ENCODE measurements around the gene DBT.
A peak's percentile ranks its signal among the peaks of the same experiment; 100 is the strongest.
"Not testable (repeated sequence)": the region's sequence is repeated elsewhere in the genome, so short reads cannot be mapped to it uniquely, and the experiment has no call there.

The DBT gene

DNA sequence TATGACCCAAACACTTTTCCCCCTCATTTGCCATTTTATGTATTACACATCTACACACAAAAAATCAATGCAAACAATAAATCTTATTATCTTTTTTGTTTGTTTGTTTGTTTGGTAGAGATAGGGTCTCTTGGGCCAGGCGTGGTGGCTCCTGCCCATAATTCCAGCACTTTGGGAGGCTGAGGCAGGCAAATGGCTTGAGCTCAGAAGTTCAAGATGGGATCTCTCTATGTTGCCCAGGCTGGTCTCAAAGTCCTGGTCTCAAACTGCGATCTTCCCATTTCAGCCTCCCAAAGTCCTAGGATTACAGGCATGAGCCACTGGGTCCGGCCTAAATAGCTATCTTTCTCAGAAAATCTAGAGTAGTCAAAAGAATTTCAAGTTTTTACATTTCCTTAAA is 1.2 kb upstream of the DBT start:
- no peak for DNase-seq (ENCODE audit: low spot score)

DNA sequence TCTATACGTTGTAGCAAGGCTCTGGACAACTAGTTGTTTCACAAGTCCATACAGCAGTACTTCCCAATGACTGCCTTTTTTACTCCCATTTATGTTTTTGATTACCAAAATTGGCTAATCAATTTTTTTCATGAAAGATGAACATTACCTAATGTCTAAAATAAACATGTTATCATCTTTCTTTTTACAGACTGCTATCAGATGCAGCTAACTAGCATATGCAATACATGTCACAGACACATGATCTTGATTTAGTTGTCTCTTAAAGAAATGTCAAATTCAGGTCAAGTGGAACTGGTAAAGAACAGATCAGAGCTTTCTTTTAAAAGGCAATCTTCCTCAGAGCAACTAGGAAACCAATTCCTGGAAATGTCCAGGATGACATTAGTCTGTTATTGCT is 630 bp upstream of the DBT start:
- no peak for DNase-seq (ENCODE audit: low spot score)

DNA sequence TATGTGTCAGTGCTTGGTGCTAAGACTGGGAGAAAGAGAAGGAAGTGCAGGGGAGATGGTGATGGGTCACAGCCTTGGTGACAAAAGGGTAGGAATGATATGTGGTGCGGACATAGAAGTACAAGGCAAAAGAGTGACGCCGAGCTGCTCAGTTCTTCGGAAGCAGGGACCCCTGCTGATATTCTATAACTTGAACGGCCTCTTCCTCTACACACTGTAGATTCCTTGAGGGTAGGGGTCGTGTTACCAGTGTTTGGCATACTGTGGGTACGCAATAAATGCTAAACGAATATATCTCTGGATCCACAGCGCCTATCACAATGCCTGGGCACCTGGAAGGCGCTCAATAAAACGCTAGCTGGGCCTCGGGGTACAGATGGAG is 488 bp downstream of the DBT start:
- peak; percentile 16 for DNase-seq (ENCODE audit: low spot score)

DNA sequence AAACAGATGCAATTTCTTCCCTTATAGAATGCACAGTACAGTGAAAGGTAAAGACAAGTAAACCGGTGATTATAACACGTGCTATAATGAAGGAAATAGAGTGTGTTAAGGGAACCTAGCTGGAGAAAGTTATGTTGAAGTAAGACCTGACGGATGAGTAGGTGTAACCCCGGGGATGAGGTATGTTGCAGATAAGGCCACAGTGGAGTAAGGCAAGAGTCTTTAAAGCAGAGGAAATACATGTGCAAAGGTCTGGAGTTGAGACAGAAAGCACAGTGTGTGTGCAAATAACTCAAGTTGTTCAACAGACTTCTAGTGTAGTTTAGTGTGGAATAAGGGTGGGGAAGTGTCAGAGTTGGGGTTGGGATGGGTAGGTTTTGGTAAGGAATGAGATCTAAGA is 2.9 kb downstream of the DBT start:
- no peak for DNase-seq (ENCODE audit: low spot score)

DNA sequence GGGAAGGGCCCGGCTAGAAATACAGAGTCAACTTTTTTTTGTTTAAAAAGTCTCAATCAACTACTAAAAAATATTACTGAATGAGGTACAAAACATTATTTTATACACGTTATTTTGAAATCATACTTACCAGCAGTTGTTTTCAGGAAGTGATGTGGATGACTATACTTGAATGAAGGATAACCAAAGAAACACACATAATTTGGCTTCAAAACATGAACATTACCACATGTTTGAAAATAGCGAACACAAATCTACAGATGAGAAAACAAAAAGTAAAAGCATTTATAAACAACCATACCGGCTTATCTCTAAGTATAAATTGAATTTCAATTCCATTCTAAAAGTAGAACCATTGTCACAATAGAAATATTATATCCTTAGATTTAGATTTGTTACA is 9.0 kb downstream of the DBT start:
- no peak for DNase-seq (ENCODE audit: low spot score)

DNA sequence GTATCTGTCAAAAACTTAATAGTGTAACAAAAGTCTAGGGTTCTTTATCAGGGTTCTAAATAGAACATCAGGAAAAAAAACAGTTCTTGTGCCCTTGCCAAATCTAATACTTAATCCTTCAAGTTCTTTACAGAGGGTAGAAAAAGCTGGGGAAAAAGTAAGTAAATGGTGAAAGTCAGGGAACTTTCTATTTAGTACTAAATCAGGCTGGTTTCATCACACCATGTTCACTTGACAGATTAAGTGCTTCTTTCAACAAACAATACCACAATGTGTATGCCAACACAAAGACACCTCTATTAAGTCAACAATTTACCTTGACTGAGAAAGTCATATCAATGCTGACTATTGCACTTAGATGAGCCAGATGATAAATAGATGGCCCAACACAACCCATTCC is 9.7 kb downstream of the DBT start:
- DNase-seq (ENCODE audit: low spot score), result no peak

DNA sequence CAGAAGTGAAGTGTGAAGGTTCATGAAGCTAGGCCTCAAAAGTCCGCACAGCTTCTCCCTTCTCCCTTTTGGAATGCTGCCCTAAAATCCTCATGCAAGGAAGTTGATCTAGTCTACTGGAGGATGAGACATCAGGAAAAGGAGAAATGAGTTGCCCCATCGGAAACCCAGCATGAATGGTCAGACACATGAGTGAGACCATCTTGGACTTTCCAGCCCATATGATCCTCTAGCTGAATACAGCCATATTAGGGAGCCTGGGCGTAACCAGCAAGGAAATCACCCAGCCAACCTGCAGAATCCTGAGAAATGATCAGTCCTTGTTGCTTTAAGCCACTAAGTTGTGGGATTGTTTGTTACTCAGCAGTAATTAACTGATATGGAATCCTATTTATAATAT is 12.5 kb downstream of the DBT start:
- DNase-seq (ENCODE audit: low spot score), result no peak

DNA sequence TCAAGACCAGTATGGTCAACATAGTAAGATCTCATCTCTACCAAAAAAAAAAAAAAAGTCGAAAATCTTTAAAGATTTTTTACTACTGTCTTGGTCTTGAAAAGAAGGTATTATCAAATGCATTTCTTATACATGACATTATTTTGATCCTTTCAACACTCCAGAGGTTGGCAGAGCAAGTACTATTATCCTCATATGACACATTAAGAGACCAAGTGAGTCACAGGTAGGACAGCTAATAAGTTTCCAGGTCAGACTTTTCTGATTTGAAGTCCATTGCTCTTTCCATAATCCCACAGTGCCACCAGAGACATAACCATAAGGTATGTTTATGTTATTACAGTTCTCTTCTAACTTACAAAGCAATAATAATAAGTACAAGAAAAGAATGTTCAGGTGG is 15.2 kb downstream of the DBT start:
- DNase-seq (ENCODE audit: low spot score), result no peak

DNA sequence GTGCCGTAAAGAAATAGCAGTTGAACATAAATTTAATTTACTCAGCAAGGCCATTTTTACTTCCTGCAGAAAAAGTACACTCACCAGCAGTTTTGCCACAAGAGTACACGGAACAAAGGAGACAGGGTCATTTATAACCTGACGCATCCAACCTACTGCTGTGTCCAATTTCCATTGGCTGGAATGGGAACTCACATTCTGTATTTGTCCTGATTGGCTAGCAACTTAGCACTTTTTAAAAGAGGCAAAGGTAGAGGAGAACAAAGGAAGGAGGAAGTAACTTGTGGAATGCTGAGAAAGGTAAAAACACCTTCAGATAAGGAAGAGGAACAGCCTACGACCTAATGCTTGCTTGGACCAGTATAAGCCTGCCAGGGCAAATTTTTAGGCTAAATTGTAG is 16.1 kb downstream of the DBT start:
- DNase-seq (ENCODE audit: low spot score), result not testable (repeated sequence)

DNA sequence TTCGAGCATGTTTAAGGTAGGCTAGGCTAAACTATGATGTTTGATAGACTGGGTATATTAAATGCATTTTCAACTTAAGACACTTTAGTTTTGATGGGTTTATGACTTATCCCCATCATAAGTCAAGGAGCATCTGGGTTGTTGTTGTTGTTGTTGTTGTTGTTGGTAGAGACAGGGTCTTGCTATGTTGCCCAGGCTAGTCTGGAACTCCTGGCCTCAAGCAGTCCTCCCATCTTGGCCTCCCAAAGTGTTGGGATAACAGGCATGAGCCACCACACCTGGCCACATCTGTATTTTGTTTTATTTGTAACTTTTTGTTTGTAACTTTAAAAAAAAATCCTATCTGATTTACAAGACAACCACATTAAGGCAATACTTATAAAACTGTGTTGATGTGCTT is 17.5 kb downstream of the DBT start:
- DNase-seq (ENCODE audit: low spot score), result no peak

DNA sequence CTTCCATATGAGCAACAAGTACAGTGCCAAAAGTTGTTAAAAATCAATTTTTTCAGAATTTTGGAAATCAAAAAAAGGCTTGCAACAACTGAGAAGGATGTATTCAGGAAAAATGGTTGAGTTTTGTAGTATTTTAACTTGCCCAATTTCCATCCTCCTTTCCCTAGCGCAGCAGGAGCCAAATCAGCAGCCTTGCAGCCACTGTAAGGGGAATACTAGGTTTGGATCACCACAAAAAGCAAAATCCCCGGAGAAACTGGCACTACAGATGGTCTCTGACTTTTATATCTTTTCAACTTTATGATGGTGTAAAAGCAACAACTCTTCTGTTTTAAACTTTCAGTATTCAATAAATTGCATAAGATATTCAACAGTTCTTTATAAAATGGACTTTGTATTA is 17.9 kb downstream of the DBT start:
- DNase-seq (ENCODE audit: low spot score), result no peak

DNA sequence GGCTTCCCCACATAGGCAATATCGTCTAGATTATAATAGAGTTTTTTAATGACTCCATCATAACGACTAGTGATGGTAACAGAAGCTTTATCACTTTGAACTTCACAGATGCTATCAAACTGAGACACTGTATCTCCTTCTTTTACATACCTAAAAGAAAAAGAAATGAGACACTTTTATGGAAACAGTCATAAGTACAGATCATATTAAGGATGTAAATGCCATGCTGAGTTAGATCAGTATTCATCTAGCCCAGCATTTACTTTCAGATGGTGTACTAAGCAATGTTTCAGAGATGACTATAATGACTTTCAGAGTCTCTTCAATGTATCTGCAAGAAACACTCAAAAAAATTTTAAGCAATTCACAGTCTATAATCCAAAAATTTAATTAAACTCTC is 18.9 kb downstream of the DBT start:
- no peak for DNase-seq (ENCODE audit: low spot score)

DNA sequence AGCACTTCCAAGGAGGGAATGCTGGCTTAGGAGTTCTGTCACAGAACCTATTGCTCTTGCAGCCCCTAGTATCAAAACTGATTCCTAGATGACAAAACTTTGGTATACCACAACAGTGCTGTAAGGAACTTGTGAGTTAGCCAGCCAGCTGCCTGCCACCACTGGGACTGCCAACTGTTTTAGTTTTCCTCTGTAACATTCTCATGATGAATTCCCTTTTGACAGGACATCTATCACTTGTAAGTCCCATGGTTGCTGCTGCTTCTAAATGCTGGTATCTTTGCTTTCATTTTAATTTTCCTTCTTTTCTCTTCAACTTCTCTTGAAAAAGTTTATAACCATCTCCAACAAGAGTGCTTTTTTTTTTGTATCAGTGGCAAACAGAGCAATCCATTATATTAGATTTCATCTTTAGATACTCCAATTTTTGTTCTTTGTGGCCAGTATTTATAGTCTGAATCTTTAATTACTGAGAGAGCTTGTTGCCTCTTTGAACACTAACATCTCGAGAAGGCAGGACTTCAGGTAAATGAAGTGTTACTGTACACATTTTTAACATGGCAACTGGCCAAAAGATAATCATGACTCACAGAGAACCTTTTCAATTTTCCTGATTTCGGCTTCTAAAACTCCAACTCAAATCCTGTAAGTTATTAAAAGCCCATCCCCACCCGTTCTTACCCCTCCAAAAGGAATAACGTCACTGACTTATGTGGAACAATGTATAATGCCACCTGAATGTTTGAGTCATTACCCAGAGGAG is 19.8 kb downstream of the DBT start:
- no peak for DNase-seq (ENCODE audit: low spot score)

DNA sequence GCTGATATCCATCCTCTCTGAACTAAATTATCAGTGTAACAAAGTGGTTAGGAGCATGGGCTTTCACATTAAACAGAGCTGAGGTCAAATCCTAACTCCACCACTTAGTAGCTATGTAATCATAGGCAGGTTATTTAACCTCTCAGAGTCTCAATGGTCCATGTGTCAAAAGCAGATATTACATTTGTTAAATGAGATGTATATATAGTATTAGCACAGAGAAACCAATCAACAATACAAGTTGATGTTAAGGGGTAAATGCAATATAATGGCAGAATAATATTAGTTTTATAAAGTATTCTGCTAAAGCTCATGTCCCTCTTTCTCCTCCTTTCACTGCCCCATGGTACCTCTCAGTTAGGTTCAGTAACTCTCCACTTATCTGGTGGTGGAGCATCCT is 27.2 kb downstream of the DBT start:
- no peak for DNase-seq (ENCODE audit: low spot score)

DNA sequence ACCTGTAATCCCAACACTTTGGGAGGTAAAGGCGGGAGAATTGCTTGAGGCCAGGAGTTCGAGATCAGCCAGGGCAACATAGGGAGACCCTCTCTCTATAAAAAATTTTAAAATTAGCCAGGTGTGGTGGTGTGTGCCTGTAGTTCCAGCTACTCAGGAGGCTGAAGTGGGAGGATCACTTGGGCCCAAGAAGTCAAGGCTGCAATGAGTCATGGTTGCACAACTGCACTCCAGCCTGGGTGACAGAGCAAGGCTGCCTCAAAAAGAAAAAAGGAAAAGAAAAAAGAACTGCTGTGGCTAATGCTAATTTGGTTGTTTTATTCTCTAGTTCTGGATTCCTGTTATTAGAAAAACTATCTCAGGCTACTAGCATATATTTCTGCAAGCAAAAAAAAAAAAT is 29.8 kb downstream of the DBT start:
- DNase-seq (ENCODE audit: low spot score), result no peak

DNA sequence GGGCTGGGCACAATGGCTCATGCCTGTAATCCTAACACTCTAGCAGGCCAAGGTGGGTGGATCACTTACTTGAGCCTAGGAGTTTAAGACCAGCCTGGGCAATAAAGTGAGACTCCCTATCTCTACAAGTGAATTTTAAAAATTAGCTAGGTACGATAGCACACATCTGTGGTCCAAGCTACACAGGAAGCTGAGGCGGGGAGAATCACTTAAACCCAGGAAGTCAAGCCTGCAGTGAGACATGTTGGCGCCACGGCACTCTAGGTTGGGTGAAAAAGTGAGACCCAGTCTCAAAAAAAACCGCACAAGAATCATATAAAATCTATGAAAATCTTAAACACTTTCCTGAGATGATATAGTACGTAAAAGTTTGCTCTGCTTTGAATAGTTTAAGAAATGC is 30.2 kb downstream of the DBT start:
- no peak for DNase-seq (ENCODE audit: low spot score)

DNA sequence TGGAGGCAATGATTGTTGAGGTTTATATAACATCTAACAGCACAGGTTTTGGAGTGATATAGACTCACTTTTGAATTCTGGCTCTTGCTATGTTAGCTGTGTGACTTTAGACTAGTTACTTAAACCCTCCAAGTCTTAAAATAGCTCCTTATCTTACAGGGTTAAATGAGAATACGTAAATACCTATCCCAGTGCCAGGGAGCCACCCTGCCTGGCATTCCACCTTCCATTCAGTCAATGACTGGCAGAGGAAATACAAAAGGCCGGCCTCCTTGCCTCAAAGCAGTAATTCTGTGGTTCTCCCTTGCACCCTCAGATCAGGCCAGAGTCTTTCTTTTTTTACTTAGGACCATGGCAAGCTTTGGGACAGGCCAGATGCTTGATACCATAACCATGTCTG is 31.8 kb downstream of the DBT start:
- DNase-seq (ENCODE audit: low spot score), result no peak

DNA sequence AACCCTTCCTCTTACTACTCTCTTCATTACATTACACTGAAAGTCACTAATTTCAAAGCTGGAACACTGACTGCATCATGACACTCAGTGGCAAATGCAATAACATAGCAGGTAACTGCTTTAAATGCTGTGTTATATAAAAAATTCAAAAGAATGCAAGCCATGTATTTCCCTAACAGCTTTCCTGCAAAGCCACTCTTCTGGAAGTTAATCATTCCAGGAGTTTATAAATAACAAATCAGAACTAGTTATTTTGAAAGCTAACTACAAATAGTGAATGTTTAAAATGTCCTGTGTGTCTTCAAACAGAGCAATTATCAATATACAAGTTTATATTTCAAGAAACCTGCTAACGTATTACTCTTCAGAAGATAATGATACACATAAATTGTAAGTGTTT is 34.5 kb downstream of the DBT start:
- no peak for DNase-seq (ENCODE audit: low spot score)

DNA sequence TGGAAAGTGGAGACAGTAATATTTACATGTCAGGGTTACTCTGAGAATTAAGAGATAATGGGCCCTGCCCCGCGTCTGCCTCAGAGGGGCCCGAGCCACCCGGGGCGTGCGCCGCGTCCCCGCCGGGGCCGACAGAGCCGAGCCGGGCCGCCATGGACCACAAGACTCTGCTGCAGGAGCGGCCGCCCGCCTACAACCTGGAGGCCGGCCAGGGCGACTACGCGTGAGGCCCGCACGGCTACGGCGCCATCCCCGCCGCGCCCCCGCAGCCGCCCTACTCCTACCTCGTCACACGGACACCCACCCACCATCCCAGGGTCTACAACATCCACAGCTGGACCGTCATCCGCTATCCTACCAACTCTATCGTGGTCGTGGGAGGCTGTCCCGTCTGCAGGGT is 36.5 kb downstream of the DBT start:
- no peak for DNase-seq (ENCODE audit: low spot score)

DNA sequence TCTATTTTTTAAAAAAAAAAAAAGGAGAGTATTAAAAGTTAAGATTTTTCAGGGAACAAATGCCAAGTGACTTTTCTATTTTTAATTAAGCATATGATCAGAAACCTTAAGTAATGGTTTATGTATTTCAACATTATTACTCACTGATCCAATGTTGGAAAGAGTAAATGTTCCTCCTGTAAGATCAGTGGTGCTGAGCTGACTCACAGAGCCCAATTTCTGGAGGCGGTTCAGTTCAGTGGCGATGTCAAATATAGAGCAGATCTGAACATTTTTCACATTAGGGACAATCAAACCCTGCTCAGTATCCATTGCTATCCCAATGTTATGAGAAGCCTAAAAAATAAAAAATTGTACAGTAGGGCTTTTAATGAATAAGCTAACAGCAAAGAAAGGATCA is 43.3 kb downstream of the DBT start:
- DNase-seq (ENCODE audit: low spot score), result no peak

DNA sequence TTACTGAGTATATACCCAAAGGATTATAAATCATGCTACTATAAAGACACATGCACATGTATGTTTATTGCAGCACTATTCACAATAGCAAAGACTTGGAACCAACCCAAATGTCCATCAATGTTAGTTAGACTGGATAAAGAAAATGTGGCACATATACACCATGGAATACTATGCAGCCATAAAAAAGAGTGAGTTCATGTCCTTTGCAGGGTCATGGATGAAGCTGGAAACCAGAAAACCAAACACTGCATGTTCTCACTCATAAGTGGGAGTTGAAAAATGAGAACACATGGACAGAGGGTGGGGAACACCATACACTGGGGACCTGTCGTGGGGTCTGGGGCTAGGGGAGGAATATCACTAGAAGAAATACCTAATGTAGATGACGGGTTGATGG is 44.0 kb downstream of the DBT start:
- DNase-seq (ENCODE audit: low spot score), result not testable (repeated sequence)

DNA sequence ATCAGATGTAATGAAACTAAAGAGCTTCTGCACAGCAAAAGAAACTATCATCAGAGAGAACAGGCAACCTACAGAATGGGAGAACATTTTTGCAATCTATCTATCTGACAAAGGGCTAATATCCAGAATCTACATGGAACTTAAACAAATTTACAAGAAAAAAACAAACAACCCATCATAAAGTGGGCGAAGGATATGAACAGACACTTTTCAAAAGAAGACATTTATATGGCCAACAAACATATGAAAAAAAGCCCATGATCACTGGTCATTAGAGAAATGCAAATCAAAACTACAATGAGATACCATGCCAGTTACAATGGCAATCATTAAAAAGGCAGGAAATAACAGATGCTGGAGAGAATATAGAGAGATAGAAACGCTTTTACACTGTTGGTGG is 44.5 kb downstream of the DBT start:
- DNase-seq (ENCODE audit: low spot score), result not testable (repeated sequence)

DNA sequence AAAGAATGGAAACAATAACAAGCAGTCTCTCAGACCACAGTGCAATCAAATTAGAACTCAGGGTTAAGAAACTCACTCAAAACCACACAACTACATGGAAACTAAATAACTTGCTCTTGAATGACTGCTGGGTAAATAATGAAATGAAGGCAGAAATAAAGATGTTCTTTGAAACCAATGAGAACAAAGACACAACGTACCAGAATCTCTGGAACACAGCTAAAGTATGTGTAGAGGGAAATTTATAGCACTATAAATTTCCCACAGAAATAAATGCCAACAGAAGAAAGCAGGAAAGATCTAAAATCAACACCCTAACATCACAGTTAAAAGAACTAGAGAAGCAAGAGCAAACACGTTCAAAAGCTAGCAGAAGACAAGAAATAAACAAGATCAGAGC is 46.9 kb downstream of the DBT start:
- not testable (repeated sequence) for DNase-seq (ENCODE audit: low spot score)

DNA sequence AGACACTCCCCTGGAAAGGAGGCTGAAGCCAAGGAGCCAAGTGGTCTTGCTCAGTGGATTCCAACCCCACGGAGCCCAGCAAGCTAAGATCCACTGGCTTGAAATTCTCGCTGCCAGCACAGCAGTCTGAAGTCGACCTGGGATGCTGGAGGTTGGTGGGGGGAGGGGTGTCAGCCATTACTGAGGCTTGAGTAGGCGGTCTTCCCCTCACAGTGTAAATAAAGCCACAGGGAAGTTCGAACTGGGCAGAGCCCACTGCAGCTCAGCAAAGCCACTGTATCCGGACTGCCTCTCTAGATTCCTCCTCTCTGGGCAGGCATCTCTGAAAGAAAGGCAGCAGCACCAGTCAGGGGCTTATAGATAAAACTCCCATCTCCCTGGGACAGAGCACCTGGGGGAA is 49.6 kb downstream of the DBT start:
- not testable (repeated sequence) for DNase-seq (ENCODE audit: low spot score)

DNA sequence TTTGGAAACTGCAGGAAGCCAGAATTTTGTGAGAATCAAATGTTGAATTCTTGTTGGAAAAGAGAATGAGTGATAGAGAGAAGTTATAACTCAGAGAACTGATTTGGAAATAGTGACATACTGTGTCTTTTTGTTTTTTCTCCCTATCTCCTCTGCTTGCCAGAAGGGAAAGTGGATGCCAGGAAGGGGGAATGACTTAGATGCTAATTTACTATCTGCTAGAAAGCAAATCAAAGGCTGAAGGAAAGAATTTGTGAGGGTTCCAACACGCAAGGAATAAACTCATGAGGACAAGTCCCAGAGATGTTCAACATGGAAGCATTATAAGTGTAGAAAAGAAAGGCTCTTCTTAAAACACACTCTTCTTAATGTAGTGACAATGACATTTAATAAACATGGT is 51.0 kb downstream of the DBT start:
- no peak for DNase-seq (ENCODE audit: low spot score)

Data from kidney capillary endothelial cell (primary cell).